A549 treated with DMSO at 1 μM for 4 hours (cell line): ENCODE results near the gene IL13. TPM values are rescaled to one million over a fixed set of nuclear protein-coding genes. Genes with fewer than 3 reads are reported as not detected.

Source experiments
- total RNA-seq: library from RNA; stranded (reverse); fragments of 200-300 nt; extraction: Qiagen RNA extraction; gene quantifications from 5 replicates; pipeline ENCODE4 v1.2.3, GENCODE V29; 2022; ENCODE audit warnings: low read depth

IL13 gene
- total RNA-seq, result 0.06 to 0.11 TPM in 2 of 5 replicates, not detected in the others

GRCh38 chr5:132657676-132658380 is at the start of gene IL13:
Gene IL13 (plus strand): TSS chr5:132658173. CDS start chr5:132658187, 14 bp downstream.

DNA sequence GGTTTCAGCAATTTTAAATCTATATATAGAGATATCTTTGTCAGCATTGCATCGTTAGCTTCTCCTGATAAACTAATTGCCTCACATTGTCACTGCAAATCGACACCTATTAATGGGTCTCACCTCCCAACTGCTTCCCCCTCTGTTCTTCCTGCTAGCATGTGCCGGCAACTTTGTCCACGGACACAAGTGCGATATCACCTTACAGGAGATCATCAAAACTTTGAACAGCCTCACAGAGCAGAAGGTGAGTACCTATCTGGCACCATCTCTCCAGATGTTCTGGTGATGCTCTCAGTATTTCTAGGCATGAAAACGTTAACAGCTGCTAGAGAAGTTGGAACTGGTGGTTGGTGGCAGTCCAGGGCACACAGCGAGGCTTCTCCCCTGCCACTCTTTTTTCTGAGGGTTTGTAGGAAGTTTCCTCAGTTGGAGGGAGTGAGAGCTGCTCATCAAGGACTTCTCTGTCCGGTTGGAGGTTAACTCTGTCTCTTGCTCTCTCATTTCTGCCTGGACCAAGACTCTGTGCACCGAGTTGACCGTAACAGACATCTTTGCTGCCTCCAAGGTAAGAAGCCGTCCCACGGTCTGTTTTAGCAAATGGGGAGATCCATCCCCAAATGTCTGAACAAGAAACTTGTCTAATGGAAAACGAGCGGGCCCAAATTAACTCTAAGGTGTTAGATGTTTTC is 16.1 kb downstream of the IL13 start, which contains the start of gene IL4:
Gene IL4 (plus strand): TSS at position 51 of the 692 bp plus-strand sequence. CDS start 62 bp downstream, at position 113.

Other genes with a start within 250 kb of the IL13 start
- 31.5 to 39.9 TPM (median 34.6 TPM) in 5 replicates for gene IRF1, start 167.4 kb upstream of the IL13 start, total RNA-seq
- gene IL5, start 114.7 kb upstream of the IL13 start, total RNA-seq, result not detected in 5 replicates
- 27.8 to 38.1 TPM (median 32.6 TPM) in 5 replicates for gene RAD50, start 101.2 kb upstream of the IL13 start, total RNA-seq
- gene IL4, start 15.8 kb downstream of the IL13 start, total RNA-seq, result not detected in 5 replicates
- gene KIF3A, start 79.4 kb downstream of the IL13 start, total RNA-seq, result 8.2 to 12.7 TPM (median 10.9 TPM) in 5 replicates
- gene CCNI2, start 89.3 kb downstream of the IL13 start, total RNA-seq, result 0.06 to 0.56 TPM (median 0.15 TPM) in 4 of 5 replicates, not detected in the other
- gene SEPTIN8, start 119.1 kb downstream of the IL13 start, total RNA-seq, result 16.5 to 23.2 TPM (median 19.2 TPM) in 5 replicates
- 0.06 to 0.21 TPM (median 0.14 TPM) in 5 replicates for gene SOWAHA, start 155.1 kb downstream of the IL13 start, total RNA-seq
- gene SHROOM1, start 172.5 kb downstream of the IL13 start, total RNA-seq, result 8.8 to 10.6 TPM (median 9.9 TPM) in 5 replicates
- gene GDF9, start 208.3 kb downstream of the IL13 start, total RNA-seq, result 0.20 to 0.32 TPM (median 0.27 TPM) in 5 replicates
- 414 to 542 TPM (median 494 TPM) in 5 replicates for gene UQCRQ, start 208.5 kb downstream of the IL13 start, total RNA-seq
- 0.55 to 1.5 TPM (median 1.1 TPM) in 5 replicates for gene LEAP2, start 215.5 kb downstream of the IL13 start, total RNA-seq